SKM-1 treated with dmso at 0.1 percent for 144 hours (cell line): ENCODE results near the gene LRRC31.

ENCODE experiments used
- DNase-seq: peaks from one replicate; lab custom pipeline; 2025; ENCODE audit not compliant: unreplicated experiment; lab: John Stamatoyannopoulos, UW

Gene LRRC31

GRCh38 chr3:169869484-169870220, at the start of gene LRRC31:
TSS of gene LRRC31 (minus strand) at chr3:169869935. CDS start at chr3:169869807, 128 bp downstream.
- no peak for DNase-seq

GRCh38 chr3:169914321-169914720, 44.6 kb upstream of the LRRC31 start:
- no peak for DNase-seq

- DNase-seq = no peak
Measured at GRCh38 chr3:169913323-169913722, 43.6 kb upstream of the LRRC31 start.

- no peak for DNase-seq
Measured at GRCh38 chr3:169911272-169911671, 41.5 kb upstream of the LRRC31 start, which contains the start of gene SAMD7. TSS of gene SAMD7 (plus strand) at chr3:169911572. CDS start at chr3:169919499, 7,927 bp downstream.

GRCh38 chr3:169907944-169908343, 38.2 kb upstream of the LRRC31 start:
- DNase-seq = no peak

- no peak for DNase-seq
Measured at GRCh38 chr3:169907476-169907875, 37.7 kb upstream of the LRRC31 start.

GRCh38 chr3:169905404-169905803, 35.7 kb upstream of the LRRC31 start:
- no peak for DNase-seq

- no peak for DNase-seq
Measured at GRCh38 chr3:169901453-169901852, 31.7 kb upstream of the LRRC31 start.

- DNase-seq = no peak
Measured at GRCh38 chr3:169897284-169897683, 27.5 kb upstream of the LRRC31 start.

GRCh38 chr3:169895072-169895471, 25.3 kb upstream of the LRRC31 start:
- no peak for DNase-seq

- DNase-seq = no peak
Measured at GRCh38 chr3:169894110-169894509, 24.4 kb upstream of the LRRC31 start.

GRCh38 chr3:169891886-169892285, 22.2 kb upstream of the LRRC31 start:
- DNase-seq = no peak

- DNase-seq = no peak
Measured at GRCh38 chr3:169886671-169887070, 16.9 kb upstream of the LRRC31 start.

GRCh38 chr3:169880576-169881250, 11.0 kb upstream of the LRRC31 start:
- no peak for DNase-seq

GRCh38 chr3:169879845-169880575, 10.3 kb upstream of the LRRC31 start:
- no peak for DNase-seq

- no peak for DNase-seq
Measured at GRCh38 chr3:169879013-169879557, 9.3 kb upstream of the LRRC31 start.

GRCh38 chr3:169871129-169871886, 1.6 kb upstream of the LRRC31 start:
- DNase-seq = no peak

- no peak for DNase-seq
Measured at GRCh38 chr3:169868369-169868768, 1.4 kb downstream of the LRRC31 start.

GRCh38 chr3:169867584-169868210, 2.0 kb downstream of the LRRC31 start:
- no peak for DNase-seq

GRCh38 chr3:169865176-169865767, 4.5 kb downstream of the LRRC31 start:
- peak; percentile 28 for DNase-seq
